Measurements from ENCODE around the gene EPOP. TPM values are rescaled to one million over a fixed set of nuclear protein-coding genes. Genes with fewer than 3 reads are reported as not detected.

Gene EPOP
- total and polyA plus RNA-seq, 2 of the 13 experiments (the other 11 are each of a cell fraction or from before 2014, with no cell fraction given): 14.7 to 37.8 TPM

DNA sequence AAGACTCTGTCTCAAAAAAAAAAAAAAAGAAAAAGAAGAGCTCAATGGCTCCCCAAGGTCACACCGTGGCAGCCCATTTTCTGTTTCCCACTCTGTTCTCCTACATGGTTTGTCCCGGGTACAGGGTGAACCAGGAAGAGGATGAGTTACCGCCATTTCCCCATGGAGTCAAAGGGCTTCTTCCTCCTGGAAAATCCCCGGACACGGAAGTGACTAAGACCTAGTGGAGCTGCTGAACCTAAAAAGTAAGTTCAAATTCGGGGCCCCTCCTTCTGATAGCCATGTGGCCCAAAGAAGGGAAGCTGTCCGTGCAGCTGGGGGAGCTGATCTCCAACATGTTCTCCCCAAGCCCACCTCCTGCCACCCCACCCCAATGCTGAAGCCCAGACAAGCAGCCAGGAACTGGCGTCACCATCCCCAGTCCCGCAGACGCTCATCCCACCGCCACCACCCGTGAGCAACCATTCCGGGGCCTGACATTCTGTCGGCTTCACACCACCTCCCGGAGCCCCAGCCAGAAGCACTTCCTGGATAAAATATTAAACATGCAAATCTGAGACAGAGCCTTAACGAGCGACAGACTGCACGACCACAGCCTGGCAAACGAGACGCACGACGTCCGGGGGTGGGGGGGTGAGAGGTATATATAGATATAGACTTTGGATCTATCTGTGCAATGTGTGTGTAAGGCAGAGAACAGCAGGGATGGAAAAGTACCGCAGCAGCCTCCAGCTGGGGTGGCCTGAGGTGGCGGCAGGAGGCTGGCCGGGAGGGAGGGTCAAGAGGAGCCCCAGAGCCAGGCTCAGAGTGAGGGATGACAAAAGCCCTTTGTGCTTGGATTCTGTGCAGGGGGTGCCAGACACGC lies 17.6 kb downstream of the EPOP start (continued):
- TF ChIP-seq, protein P1, sequence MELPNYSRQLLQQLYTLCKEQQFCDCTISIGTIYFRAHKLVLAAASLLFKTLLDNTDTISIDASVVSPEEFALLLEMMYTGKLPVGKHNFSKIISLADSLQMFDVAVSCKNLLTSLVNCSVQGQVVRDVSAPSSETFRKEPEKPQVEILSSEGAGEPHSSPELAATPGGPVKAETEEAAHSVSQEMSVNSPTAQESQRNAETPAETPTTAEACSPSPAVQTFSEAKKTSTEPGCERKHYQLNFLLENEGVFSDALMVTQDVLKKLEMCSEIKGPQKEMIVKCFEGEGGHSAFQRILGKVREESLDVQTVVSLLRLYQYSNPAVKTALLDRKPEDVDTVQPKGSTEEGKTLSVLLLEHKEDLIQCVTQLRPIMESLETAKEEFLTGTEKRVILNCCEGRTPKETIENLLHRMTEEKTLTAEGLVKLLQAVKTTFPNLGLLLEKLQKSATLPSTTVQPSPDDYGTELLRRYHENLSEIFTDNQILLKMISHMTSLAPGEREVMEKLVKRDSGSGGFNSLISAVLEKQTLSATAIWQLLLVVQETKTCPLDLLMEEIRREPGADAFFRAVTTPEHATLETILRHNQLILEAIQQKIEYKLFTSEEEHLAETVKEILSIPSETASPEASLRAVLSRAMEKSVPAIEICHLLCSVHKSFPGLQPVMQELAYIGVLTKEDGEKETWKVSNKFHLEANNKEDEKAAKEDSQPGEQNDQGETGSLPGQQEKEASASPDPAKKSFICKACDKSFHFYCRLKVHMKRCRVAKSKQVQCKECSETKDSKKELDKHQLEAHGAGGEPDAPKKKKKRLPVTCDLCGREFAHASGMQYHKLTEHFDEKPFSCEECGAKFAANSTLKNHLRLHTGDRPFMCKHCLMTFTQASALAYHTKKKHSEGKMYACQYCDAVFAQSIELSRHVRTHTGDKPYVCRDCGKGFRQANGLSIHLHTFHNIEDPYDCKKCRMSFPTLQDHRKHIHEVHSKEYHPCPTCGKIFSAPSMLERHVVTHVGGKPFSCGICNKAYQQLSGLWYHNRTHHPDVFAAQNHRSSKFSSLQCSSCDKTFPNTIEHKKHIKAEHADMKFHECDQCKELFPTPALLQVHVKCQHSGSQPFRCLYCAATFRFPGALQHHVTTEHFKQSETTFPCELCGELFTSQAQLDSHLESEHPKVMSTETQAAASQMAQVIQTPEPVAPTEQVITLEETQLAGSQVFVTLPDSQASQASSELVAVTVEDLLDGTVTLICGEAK (IDR thresholded peaks at IDR 0.05): no peak
- TF ChIP-seq, protein P1 (CRISPR knock-in tag; IDR thresholded peaks at IDR 0.05): peak; percentile 63; the same call in 1 of the 2 replicates
- no peak for TF ChIP-seq HOXA9 (CRISPR knock-in tag; IDR thresholded peaks at IDR 0.05; ENCODE audit: borderline replicate concordance)
- TF ChIP-seq, protein P2, sequence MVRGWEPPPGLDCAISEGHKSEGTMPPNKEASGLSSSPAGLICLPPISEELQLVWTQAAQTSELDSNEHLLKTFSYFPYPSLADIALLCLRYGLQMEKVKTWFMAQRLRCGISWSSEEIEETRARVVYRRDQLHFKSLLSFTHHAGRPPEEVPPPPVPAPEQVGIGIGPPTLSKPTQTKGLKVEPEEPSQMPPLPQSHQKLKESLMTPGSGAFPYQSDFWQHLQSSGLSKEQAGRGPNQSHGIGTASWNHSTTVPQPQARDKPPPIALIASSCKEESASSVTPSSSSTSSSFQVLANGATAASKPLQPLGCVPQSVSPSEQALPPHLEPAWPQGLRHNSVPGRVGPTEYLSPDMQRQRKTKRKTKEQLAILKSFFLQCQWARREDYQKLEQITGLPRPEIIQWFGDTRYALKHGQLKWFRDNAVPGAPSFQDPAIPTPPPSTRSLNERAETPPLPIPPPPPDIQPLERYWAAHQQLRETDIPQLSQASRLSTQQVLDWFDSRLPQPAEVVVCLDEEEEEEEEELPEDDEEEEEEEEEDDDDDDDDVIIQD (CRISPR knock-in tag; IDR thresholded peaks at IDR 0.05; ENCODE audit: low read depth): peak; percentile 89; the same call in 1 of the 2 replicates
- no peak for TF ChIP-seq ZNF335 (CRISPR knock-in tag; IDR thresholded peaks at IDR 0.05)
- TF ChIP-seq ZSCAN12 (CRISPR knock-in tag; IDR thresholded peaks at IDR 0.05): no peak
- TF ChIP-seq ZMYM4 (CRISPR knock-in tag; IDR thresholded peaks at IDR 0.05): peak; percentile 73
- TF ChIP-seq ZNF672 (CRISPR knock-in tag; IDR thresholded peaks at IDR 0.05): no peak
- TF ChIP-seq HES4 (CRISPR knock-in tag; IDR thresholded peaks at IDR 0.05; ENCODE audit: borderline replicate concordance): peak; percentile 34; the same call in 1 of the 2 replicates
- peak; percentile 79 for TF ChIP-seq ZBTB7B (CRISPR knock-in tag; IDR thresholded peaks at IDR 0.05)
- TF ChIP-seq CREB3 (CRISPR knock-in tag; IDR thresholded peaks at IDR 0.05): no peak
- TF ChIP-seq HNRNPUL1 (IDR thresholded peaks at IDR 0.05; ENCODE audit: low read depth, low read length): no peak
- TF ChIP-seq ZBTB43 (CRISPR knock-in tag; conservative IDR thresholded peaks at IDR 0.05): peak; percentile 100
- TF ChIP-seq, protein P3, sequence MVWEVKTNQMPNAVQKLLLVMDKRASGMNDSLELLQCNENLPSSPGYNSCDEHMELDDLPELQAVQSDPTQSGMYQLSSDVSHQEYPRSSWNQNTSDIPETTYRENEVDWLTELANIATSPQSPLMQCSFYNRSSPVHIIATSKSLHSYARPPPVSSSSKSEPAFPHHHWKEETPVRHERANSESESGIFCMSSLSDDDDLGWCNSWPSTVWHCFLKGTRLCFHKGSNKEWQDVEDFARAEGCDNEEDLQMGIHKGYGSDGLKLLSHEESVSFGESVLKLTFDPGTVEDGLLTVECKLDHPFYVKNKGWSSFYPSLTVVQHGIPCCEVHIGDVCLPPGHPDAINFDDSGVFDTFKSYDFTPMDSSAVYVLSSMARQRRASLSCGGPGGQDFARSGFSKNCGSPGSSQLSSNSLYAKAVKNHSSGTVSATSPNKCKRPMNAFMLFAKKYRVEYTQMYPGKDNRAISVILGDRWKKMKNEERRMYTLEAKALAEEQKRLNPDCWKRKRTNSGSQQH (CRISPR knock-in tag; IDR thresholded peaks at IDR 0.05; ENCODE audit: low read depth): peak; percentile 86; the same call in 1 of the 2 replicates
